Activated naive CD8-positive, alpha-beta T cell treated with anti-CD3 and anti-CD28 coated beads for 36 hours (primary cell): Measurements from ENCODE around the gene KRTAP4-6. TPM values are rescaled to one million over a fixed set of nuclear protein-coding genes. Genes with fewer than 3 reads are reported as not detected.
A peak's percentile ranks its signal among the peaks of the same experiment; 100 is the strongest.
"Not testable (repeated sequence)": the region's sequence is repeated elsewhere in the genome, so short reads cannot be mapped to it uniquely, and the experiment has no call there.

ENCODE experiments used
- DNase-seq: peaks from one replicate; pipeline ENCODE4 v3.0.0; 2021
- H3K27ac Mint-ChIP-seq: one replicate; pipeline ENCODE4 v1.8.0; 2022; ENCODE audit warnings: mild to moderate bottlenecking, moderate library complexity, mixed read lengths
- H3K27me3 Mint-ChIP-seq: one replicate; pipeline ENCODE4 v1.8.0; 2022; ENCODE audit warnings: mild to moderate bottlenecking, mixed read lengths
- H3K36me3 Mint-ChIP-seq: one replicate; pipeline ENCODE4 v1.8.0; 2021; ENCODE audit warnings: mild to moderate bottlenecking, mixed read lengths
- H3K4me1 Mint-ChIP-seq: one replicate; pipeline ENCODE4 v1.8.0; 2021; ENCODE audit warnings: mixed read lengths
- H3K4me3 Mint-ChIP-seq: one replicate; pipeline ENCODE4 v1.8.0; 2022; ENCODE audit warnings: mild to moderate bottlenecking, moderate library complexity, mixed read lengths
- H3K9me3 Mint-ChIP-seq: one replicate; pipeline ENCODE4 v1.8.0; 2022; ENCODE audit warnings: mixed read lengths
- total RNA-seq, 2 experiments: library from RNA; stranded (reverse); gene quantifications; one replicate each; pipeline ENCODE4 v1.2.3, GENCODE V29; 2021

KRTAP4-6 gene
- total RNA-seq, 2 experiments from 2014 or later = not detected

GRCh38 chr17:41160190-41160589, 19.8 kb upstream of the KRTAP4-6 start:
- not testable (repeated sequence) for DNase-seq, H3K4me3 Mint-ChIP-seq, H3K4me1 Mint-ChIP-seq, H3K36me3 Mint-ChIP-seq, H3K27me3 Mint-ChIP-seq, H3K9me3 Mint-ChIP-seq, H3K27ac Mint-ChIP-seq

- H3K9me3 Mint-ChIP-seq = no peaks in the 10 kb centered on the region
- H3K27ac Mint-ChIP-seq = no peak overlapping the region
- no peaks in the 10 kb centered on the region for H3K4me1 Mint-ChIP-seq
- no peaks in the 10 kb centered on the region for H3K36me3 Mint-ChIP-seq
- no peaks in the 10 kb centered on the region for H3K27me3 Mint-ChIP-seq
- no peak for DNase-seq
- no peak overlapping the region for H3K4me3 Mint-ChIP-seq
Measured at GRCh38 chr17:41153856-41154255, 13.5 kb upstream of the KRTAP4-6 start.

- Mint-ChIP-seq H3K9me3 (no peaks in the 10 kb centered on the region), H3K4me3 (no peak overlapping the region), H3K27me3 (no peaks in the 10 kb centered on the region), H3K36me3 (no peaks in the 10 kb centered on the region), H3K4me1 (no peaks in the 10 kb centered on the region), H3K27ac (no peak overlapping the region)
- DNase-seq = no peak
Measured at GRCh38 chr17:41151525-41151924, 11.2 kb upstream of the KRTAP4-6 start.

- Mint-ChIP-seq H3K4me1 (no peaks in the 10 kb centered on the region), H3K9me3 (peaks cover 1% of the 10 kb centered on the region), H3K36me3 (no peaks in the 10 kb centered on the region), H3K27ac (no peak overlapping the region), H3K4me3 (no peak overlapping the region), H3K27me3 (no peaks in the 10 kb centered on the region)
- no peak for DNase-seq
Measured at GRCh38 chr17:41150026-41150425, 9.7 kb upstream of the KRTAP4-6 start.

GRCh38 chr17:41149652-41149985, 9.3 kb upstream of the KRTAP4-6 start, which contains the start of gene KRTAP4-5:
Gene KRTAP4-5 (minus strand): TSS chr17:41149825. CDS start chr17:41149767, 58 bp downstream.
- Mint-ChIP-seq H3K27ac (no peak within 1 kb of the TSS), H3K9me3 (peaks cover 1% of the 10 kb centered on the region), H3K27me3 (no peaks in the 10 kb centered on the region), H3K4me1 (no peaks in the 10 kb centered on the region), H3K36me3 (no peaks in the 10 kb centered on the region), H3K4me3 (no peak within 1 kb of the TSS)
- DNase-seq = no peak

GRCh38 chr17:41148971-41149651, 8.8 kb upstream of the KRTAP4-6 start:
- H3K9me3 Mint-ChIP-seq, H3K36me3 Mint-ChIP-seq, H3K27ac Mint-ChIP-seq, H3K4me1 Mint-ChIP-seq, H3K27me3 Mint-ChIP-seq, DNase-seq, H3K4me3 Mint-ChIP-seq: not testable (repeated sequence)

- DNase-seq = no peak
- Mint-ChIP-seq H3K9me3 (peaks cover 11% of the 10 kb centered on the region), H3K4me1 (no peaks in the 10 kb centered on the region), H3K27me3 (no peaks in the 10 kb centered on the region), H3K36me3 (peaks cover 4% of the 10 kb centered on the region), H3K27ac (no peak overlapping the region), H3K4me3 (no peak overlapping the region)
Measured at GRCh38 chr17:41147531-41148204, 7.3 kb upstream of the KRTAP4-6 start.

GRCh38 chr17:41145261-41145660, 4.9 kb upstream of the KRTAP4-6 start:
- Mint-ChIP-seq H3K9me3 (peaks cover 23% of the 10 kb centered on the region), H3K4me1 (no peaks in the 10 kb centered on the region), H3K36me3 (peaks cover 4% of the 10 kb centered on the region), H3K4me3 (no peak overlapping the region), H3K27ac (no peak overlapping the region), H3K27me3 (no peaks in the 10 kb centered on the region)
- DNase-seq = no peak

- no peak overlapping the region for H3K4me3 Mint-ChIP-seq
- H3K27me3 Mint-ChIP-seq = no peaks in the 10 kb centered on the region
- H3K36me3 Mint-ChIP-seq = peaks cover 4% of the 10 kb centered on the region
- no peak for DNase-seq
- H3K4me1 Mint-ChIP-seq = no peaks in the 10 kb centered on the region
- peaks cover 23% of the 10 kb centered on the region for H3K9me3 Mint-ChIP-seq
- H3K27ac Mint-ChIP-seq = no peak overlapping the region
Measured at GRCh38 chr17:41144846-41145245, 4.5 kb upstream of the KRTAP4-6 start.

GRCh38 chr17:41141361-41141760, 1.0 kb upstream of the KRTAP4-6 start:
- Mint-ChIP-seq H3K4me1 (no peaks in the 10 kb centered on the region), H3K27me3 (no peaks in the 10 kb centered on the region), H3K36me3 (peaks cover 7% of the 10 kb centered on the region), H3K27ac (no peak overlapping the region), H3K9me3 (peaks cover 32% of the 10 kb centered on the region), H3K4me3 (no peak overlapping the region)
- no peak for DNase-seq

GRCh38 chr17:41139865-41140264, 479 bp downstream of the KRTAP4-6 start:
- peaks cover 31% of the 10 kb centered on the region for H3K9me3 Mint-ChIP-seq
- not testable (repeated sequence) for H3K27me3 Mint-ChIP-seq, H3K4me3 Mint-ChIP-seq, DNase-seq, H3K27ac Mint-ChIP-seq, H3K4me1 Mint-ChIP-seq, H3K36me3 Mint-ChIP-seq

GRCh38 chr17:41133880-41134735, 6.2 kb downstream of the KRTAP4-6 start:
- Mint-ChIP-seq H3K9me3 (peaks cover 13% of the 10 kb centered on the region), H3K36me3 (no peaks in the 10 kb centered on the region), H3K27ac (peak overlapping the region; percentile 64), H3K4me3 (no peak overlapping the region), H3K4me1 (peaks cover 22% of the 10 kb centered on the region), H3K27me3 (no peaks in the 10 kb centered on the region)
- no peak for DNase-seq

- Mint-ChIP-seq H3K27me3 (no peaks in the 10 kb centered on the region), H3K4me3 (no peak overlapping the region), H3K4me1 (peaks cover 22% of the 10 kb centered on the region), H3K36me3 (no peaks in the 10 kb centered on the region), H3K9me3 (peaks cover 14% of the 10 kb centered on the region), H3K27ac (peak overlapping the region; percentile 44)
- DNase-seq = no peak
Measured at GRCh38 chr17:41131979-41132378, 8.4 kb downstream of the KRTAP4-6 start.

- Mint-ChIP-seq H3K9me3 (peaks cover 18% of the 10 kb centered on the region), H3K27ac (no peak overlapping the region), H3K4me1 (peaks cover 40% of the 10 kb centered on the region), H3K4me3 (no peak overlapping the region), H3K36me3 (peaks cover 4% of the 10 kb centered on the region), H3K27me3 (no peaks in the 10 kb centered on the region)
- no peak for DNase-seq
Measured at GRCh38 chr17:41127371-41127770, 13.0 kb downstream of the KRTAP4-6 start.

GRCh38 chr17:41126412-41126811, 13.9 kb downstream of the KRTAP4-6 start:
- peaks cover 4% of the 10 kb centered on the region for H3K36me3 Mint-ChIP-seq
- H3K4me1 Mint-ChIP-seq = peaks cover 31% of the 10 kb centered on the region
- peaks cover 19% of the 10 kb centered on the region for H3K9me3 Mint-ChIP-seq
- no peak overlapping the region for H3K4me3 Mint-ChIP-seq
- no peak for DNase-seq
- no peaks in the 10 kb centered on the region for H3K27me3 Mint-ChIP-seq
- no peak overlapping the region for H3K27ac Mint-ChIP-seq
